Panc1 (cell line): ENCODE data around the gene DCAF10. TPM values are rescaled to one million over a fixed set of nuclear protein-coding genes. Genes with fewer than 3 reads are reported as not detected.

ENCODE experiments used
- total RNA-seq: library from RNA; stranded (reverse); gene quantifications from one replicate; pipeline ENCODE4 v1.2.1, GENCODE V29; 2021; ENCODE audit not compliant: unreplicated experiment

The DCAF10 gene
- total RNA-seq, 1 experiment from 2014 or later = 18.5 TPM

Other genes starting within 250 kb of the DCAF10 start
- gene FBXO10, start 224.4 kb upstream of the DCAF10 start, total RNA-seq = 39.8 TPM
- gene TOMM5, start 208.2 kb upstream of the DCAF10 start, total RNA-seq = 333 TPM
- 0.21 TPM for gene FRMPD1, start 149.8 kb upstream of the DCAF10 start, total RNA-seq
- 9.8 TPM for gene TRMT10B, start 47.0 kb upstream of the DCAF10 start, total RNA-seq
- gene EXOSC3, start 15.7 kb upstream of the DCAF10 start, total RNA-seq = 45.3 TPM
- gene SLC25A51, start 103.3 kb downstream of the DCAF10 start, total RNA-seq = 23.4 TPM